Mammary epithelial cell (primary cell): ENCODE measurements around the gene PIK3R1.

Experiments used
- CTCF ChIP-seq, 2 donors: IDR thresholded peaks in 1 of 2; conservative IDR thresholded peaks in 1 of 2; 2 replicates each; pipeline ENCODE4 v1.5.1; 2011 to 2012; ENCODE audit warnings: inconsistent platforms in 2 of 2, low read length in 2 of 2, mild to moderate bottlenecking in 2 of 2, control low read depth in 1 of 2, low read depth in 1 of 2; ENCODE audit not compliant: insufficient read depth in 1 of 2; ENCODE audit errors: extremely low read depth in 1 of 2
- EZH2 ChIP-seq: IDR thresholded peaks from 2 replicates; pipeline ENCODE4 v1.6.1; 2012; ENCODE audit warnings: low read length, inconsistent platforms, borderline replicate concordance

- TF ChIP-seq CTCF (conservative IDR thresholded peaks at IDR 0.05 in 1 of 2, IDR thresholded peaks at IDR 0.05 in 1 of 2; ENCODE audit: extremely low read depth in 1 of 2, insufficient read depth in 1 of 2, low read depth in 1 of 2, low read length in 2 of 2) (no peak), EZH2 (no peak)
Observed at GRCh38 chr5:68222824-68223354, 7.3 kb downstream of the PIK3R1 start.
